ENCODE measurements around the gene HOXA10. TPM values are rescaled to one million over a fixed set of nuclear protein-coding genes. Genes with fewer than 3 reads are reported as not detected.

HOXA10 gene
- total RNA-seq, 4 donors from 2014 or later: 0.56 to 1.9 (median 1.2) TPM

GRCh38 chr7:27148756-27149641 is 25.1 kb downstream of the HOXA10 start:
- TF ChIP-seq CTCF (IDR thresholded peaks at IDR 0.05): no peak
- no peak for ATAC-seq (ENCODE audit: low FRiP score)
- DNase-seq (ENCODE audit: low spot score): peak; percentile 18

GRCh38 chr7:27148031-27148755 is 25.9 kb downstream of the HOXA10 start:
- DNase-seq (ENCODE audit: low spot score): peak; percentile 22

DNA sequence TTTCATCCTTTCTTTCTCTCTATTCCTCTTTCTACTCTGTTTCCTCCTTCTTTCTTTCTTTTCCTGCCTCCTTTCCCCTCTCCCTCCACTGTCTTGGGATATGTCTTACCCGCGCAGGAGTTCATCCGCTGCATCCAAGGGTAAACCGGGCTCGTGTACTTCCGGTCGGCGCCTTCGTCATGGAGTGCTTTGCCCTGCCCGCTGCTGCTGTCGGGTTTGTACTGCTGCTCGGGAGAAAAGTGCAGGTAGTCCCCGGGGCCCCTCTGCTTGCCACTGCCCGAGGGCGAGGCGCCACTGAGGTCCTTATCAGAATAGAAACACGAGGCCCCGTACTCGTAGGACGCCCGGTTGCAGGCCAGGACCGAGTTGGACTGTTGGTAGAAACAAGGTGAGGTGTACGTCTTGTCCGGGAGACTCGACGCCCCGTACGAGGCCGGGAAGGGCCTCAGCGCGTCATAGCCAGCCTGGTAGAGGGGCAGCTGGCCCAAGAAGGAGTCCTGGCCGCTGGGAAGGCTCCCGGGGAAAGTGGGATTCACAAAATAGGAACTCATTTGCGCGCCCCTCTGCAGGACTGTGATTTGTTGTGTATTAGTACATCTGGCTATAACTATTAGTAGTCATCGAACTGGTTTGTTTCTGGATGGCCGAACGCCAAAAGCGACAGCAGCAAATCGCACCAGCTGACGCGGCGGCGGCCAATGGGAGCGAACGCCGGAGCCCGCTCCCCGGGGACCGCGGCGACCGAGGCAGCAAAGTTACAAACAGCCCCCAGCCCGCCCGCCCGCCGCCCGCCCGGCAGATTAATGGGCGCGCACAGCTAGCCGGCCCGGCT is 26.7 kb downstream of the HOXA10 start, which contains the start of gene HOXA6:
Gene HOXA6 (minus strand): TSS at position 576 of the 832 bp plus-strand sequence. CDS start 25 bp downstream, at position 551.
- TF ChIP-seq CTCF (IDR thresholded peaks at IDR 0.05): no peak
- ATAC-seq (ENCODE audit: low FRiP score) (no peak), DNase-seq (ENCODE audit: low spot score) (peak; percentile 63)

More at GRCh38 chr7:27148031-27148755, 25.9 kb downstream of the HOXA10 start:
- no peak for TF ChIP-seq CTCF (IDR thresholded peaks at IDR 0.05)
- no peak for ATAC-seq (ENCODE audit: low FRiP score)

GRCh38 chr7:27146491-27147198 is 27.5 kb downstream of the HOXA10 start:
- no peak for TF ChIP-seq CTCF (IDR thresholded peaks at IDR 0.05)
- DNase-seq (ENCODE audit: low spot score): peak; percentile 21
- no peak for ATAC-seq (ENCODE audit: low FRiP score)

DNA sequence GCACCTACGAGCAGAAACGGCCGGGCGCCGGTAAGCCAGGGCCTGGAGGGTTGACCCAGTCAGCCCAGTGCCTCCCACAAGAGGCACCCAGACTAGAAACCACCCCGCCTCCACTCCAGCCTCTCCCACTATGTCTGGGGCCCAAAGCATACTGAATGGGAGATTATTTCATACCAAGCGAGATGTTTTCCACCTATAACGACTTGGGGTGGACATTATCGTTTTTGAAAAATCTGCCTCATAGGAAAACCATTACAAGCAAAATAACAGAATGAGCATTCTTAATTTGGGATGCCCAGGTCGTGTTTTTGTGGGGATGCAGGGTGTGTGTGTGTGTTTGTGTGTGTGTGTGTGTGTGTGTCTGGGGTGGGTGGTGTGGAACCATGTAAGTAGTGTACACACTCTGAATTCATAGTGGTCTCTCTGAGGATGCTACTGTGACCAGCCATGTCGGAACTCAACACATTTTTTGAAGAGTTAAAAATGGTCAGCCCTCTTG is 28.2 kb downstream of the HOXA10 start:
- ATAC-seq (ENCODE audit: low FRiP score): no peak
- no peak for DNase-seq (ENCODE audit: low spot score)
- TF ChIP-seq CTCF (IDR thresholded peaks at IDR 0.05): no peak

Measured in omental fat pad (tissue), 4 donors.